ENCODE data around the gene PSAPL1. TPM values are rescaled to one million over a fixed set of nuclear protein-coding genes. Genes with fewer than 3 reads are reported as not detected.

Gene PSAPL1
- total RNA-seq, 1 experiment from 2014 or later, result 0.05 TPM

DNA sequence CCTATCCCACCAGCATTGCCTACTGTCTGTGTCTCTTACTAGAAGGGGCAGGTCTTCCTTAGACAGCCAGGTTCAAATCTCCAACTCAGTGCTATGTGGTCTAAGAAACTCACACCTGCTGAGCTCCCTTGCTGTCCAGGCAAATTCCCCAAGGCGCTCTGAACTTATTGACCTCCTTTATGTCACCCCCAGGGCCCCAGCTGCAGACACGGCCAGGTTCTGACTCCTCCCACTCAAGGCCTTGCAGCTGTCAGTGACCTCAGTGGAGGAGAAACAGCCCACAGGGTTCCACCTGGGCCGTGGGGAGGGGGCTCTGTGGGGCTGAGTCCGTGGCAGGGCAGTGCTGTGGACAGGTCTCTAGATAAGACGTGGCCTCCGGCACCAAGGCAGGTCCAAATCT, 42.1 kb upstream of the PSAPL1 start:
- no peak for ATAC-seq
- BruUV-seq (replicated peaks), result no TSS peak
- no peak overlapping the region for H3K4me2 ChIP-seq (ENCODE audit: low read length)
- H3K36me3 ChIP-seq (ENCODE audit: control insufficient read depth in 1 of 2, insufficient read depth in 2 of 2, low read length in 2 of 2), result no peaks in the 10 kb centered on the region
- H3K4me3 ChIP-seq (replicated peaks in 1 of 2; ENCODE audit: low read depth in 1 of 2, low read length in 2 of 2), result no peak overlapping the region
- H3K79me2 ChIP-seq (ENCODE audit: insufficient read depth, low read length), result no peaks in the 10 kb centered on the region
- no peaks in the 10 kb centered on the region for H3K4me1 ChIP-seq (ENCODE audit: control insufficient read depth in 1 of 2, insufficient read depth in 2 of 2, low read length in 2 of 2)
- no peak overlapping the region for H2AFZ ChIP-seq (ENCODE audit: low read depth, low read length, poor library complexity, severe bottlenecking)
- no peak for DNase-seq (ENCODE audit: low read depth, low spot score)
- TF ChIP-seq TCF7L2 (IDR thresholded peaks at IDR 0.05; ENCODE audit: borderline replicate concordance, extremely low read depth, insufficient read depth, insufficient read length) (no peak), EGR1 (IDR thresholded peaks at IDR 0.05; ENCODE audit: low read depth) (no peak), EZH2phosphoT487 (IDR thresholded peaks at IDR 0.05; ENCODE audit: borderline replicate concordance) (no peak)
- CTCF ChIA-PET, result no interaction called here
- H3K27me3 ChIP-seq (ENCODE audit: insufficient read depth, low read length), result 0 out of 2 replicates have a peak, but pooled peaks cover 4% of the 10 kb centered on the region
- intact Hi-C loops (cut with micrococcal nuclease), result no loop called here
- POLR2A ChIA-PET, result no interaction called here
- RAD21 ChIA-PET (ENCODE audit: low non-redundant PET in 1 of 2, low total read pairs in 2 of 2, uncharacterized antibody in 2 of 2, unreplicated experiment in 2 of 2), result no interaction called here
- no peak overlapping the region for H3K9ac ChIP-seq (ENCODE audit: low read length)
- no peak overlapping the region for H3K27ac ChIP-seq (ENCODE audit: low read depth, low read length)
- H3K9me3 ChIP-seq (ENCODE audit: control insufficient read depth in 1 of 2, insufficient read depth in 1 of 2, low read depth in 1 of 2, low read length in 2 of 2), result no peaks in the 10 kb centered on the region
- H3K9me2 ChIP-seq (ENCODE audit: insufficient read depth), result no peaks in the 10 kb centered on the region
- no peaks in the 10 kb centered on the region for H4K20me1 ChIP-seq (ENCODE audit: insufficient read depth)

DNA sequence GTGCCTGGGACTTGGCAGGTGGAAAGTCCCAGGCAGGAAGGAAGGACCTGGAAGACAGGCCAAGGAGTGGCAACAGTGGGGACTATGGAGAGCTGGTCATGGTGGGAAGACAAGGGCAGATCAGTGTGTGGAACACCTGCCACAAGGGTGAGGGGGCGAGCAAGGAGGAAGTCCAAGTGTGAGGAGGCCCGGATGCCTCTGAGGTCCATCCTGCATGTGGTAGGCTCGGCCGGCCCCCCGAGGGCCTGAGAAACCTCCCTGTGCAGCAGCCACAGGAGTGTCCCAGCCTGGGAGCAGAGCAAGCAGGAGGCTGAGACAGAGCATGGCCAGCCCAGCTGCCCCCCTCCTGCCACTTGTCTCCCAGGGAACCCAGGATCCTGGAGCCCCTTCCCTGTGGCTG, 40.5 kb upstream of the PSAPL1 start:
- TF ChIP-seq, protein P1, sequence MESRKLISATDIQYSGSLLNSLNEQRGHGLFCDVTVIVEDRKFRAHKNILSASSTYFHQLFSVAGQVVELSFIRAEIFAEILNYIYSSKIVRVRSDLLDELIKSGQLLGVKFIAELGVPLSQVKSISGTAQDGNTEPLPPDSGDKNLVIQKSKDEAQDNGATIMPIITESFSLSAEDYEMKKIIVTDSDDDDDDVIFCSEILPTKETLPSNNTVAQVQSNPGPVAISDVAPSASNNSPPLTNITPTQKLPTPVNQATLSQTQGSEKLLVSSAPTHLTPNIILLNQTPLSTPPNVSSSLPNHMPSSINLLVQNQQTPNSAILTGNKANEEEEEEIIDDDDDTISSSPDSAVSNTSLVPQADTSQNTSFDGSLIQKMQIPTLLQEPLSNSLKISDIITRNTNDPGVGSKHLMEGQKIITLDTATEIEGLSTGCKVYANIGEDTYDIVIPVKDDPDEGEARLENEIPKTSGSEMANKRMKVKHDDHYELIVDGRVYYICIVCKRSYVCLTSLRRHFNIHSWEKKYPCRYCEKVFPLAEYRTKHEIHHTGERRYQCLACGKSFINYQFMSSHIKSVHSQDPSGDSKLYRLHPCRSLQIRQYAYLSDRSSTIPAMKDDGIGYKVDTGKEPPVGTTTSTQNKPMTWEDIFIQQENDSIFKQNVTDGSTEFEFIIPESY (IDR thresholded peaks at IDR 0.05; ENCODE audit: extremely low read depth, insufficient replicate concordance, low read length), result no peak
- TF ChIP-seq CBX3 (IDR thresholded peaks at IDR 0.05; ENCODE audit: low read depth), result no peak
- no TSS peak for BruUV-seq (replicated peaks)
- H3K36me3 ChIP-seq (ENCODE audit: control insufficient read depth in 1 of 2, insufficient read depth in 2 of 2, low read length in 2 of 2), result no peaks in the 10 kb centered on the region
- no peak overlapping the region for H3K9ac ChIP-seq (ENCODE audit: low read length)
- H2AFZ ChIP-seq (ENCODE audit: low read depth, low read length, poor library complexity, severe bottlenecking), result no peak overlapping the region
- no peaks in the 10 kb centered on the region for H3K9me2 ChIP-seq (ENCODE audit: insufficient read depth)
- intact Hi-C loops (cut with micrococcal nuclease), result no loop called here
- H3K9me3 ChIP-seq (ENCODE audit: control insufficient read depth in 1 of 2, insufficient read depth in 1 of 2, low read depth in 1 of 2, low read length in 2 of 2), result no peaks in the 10 kb centered on the region
- H3K4me1 ChIP-seq (ENCODE audit: control insufficient read depth in 1 of 2, insufficient read depth in 2 of 2, low read length in 2 of 2), result no peaks in the 10 kb centered on the region
- ChIA-PET CTCF (no interaction called here), POLR2A (no interaction called here), RAD21 (ENCODE audit: low non-redundant PET in 1 of 2, low total read pairs in 2 of 2, uncharacterized antibody in 2 of 2, unreplicated experiment in 2 of 2) (no interaction called here)
- ATAC-seq (no peak), DNase-seq (ENCODE audit: low read depth, low spot score) (no peak)
- no peak overlapping the region for H3K27ac ChIP-seq (ENCODE audit: low read depth, low read length)
- H3K4me3 ChIP-seq (replicated peaks in 1 of 2; ENCODE audit: low read depth in 1 of 2, low read length in 2 of 2), result no peak overlapping the region
- peaks cover 5% of the 10 kb centered on the region; the same call in 1 of the 2 replicates for H3K27me3 ChIP-seq (ENCODE audit: insufficient read depth, low read length)
- H3K4me2 ChIP-seq (ENCODE audit: low read length), result no peak overlapping the region
- no peaks in the 10 kb centered on the region for H4K20me1 ChIP-seq (ENCODE audit: insufficient read depth)
- H3K79me2 ChIP-seq (ENCODE audit: insufficient read depth, low read length), result no peaks in the 10 kb centered on the region
